DOHH2 (cell line): ENCODE data around the gene SORL1.

Experiments
- H3F3A ChIP-seq: fragments of 200-600 bp; sonication (generic), shearing (Covaris generic); 2 replicates; pipeline ENCODE4 v1.6.0; 2016; ENCODE audit warnings: antibody characterized with exemption, mild to moderate bottlenecking; ENCODE audit not compliant: control insufficient read depth, insufficient read depth
- H3K27ac ChIP-seq: fragments of 200-600 bp; sonication (generic); 2 replicates; pipeline ENCODE4 v1.5.1; 2014; ENCODE audit warnings: low read depth, mild to moderate bottlenecking, low read length, moderate library complexity
- H3K27me3 ChIP-seq: fragments of 200-600 bp; sonication (generic); 2 replicates; pipeline ENCODE4 v1.6.1; 2014; ENCODE audit warnings: mild to moderate bottlenecking, low read length, mixed read lengths; ENCODE audit not compliant: control insufficient read depth
- H3K36me3 ChIP-seq: fragments of 200-600 bp; sonication (generic); 2 replicates; pipeline ENCODE4 v1.6.1; 2014; ENCODE audit warnings: mild to moderate bottlenecking, low read length, moderate library complexity, mixed read lengths; ENCODE audit not compliant: control insufficient read depth
- H3K4me1 ChIP-seq: fragments of 200-600 bp; sonication (generic); 2 replicates; pipeline ENCODE4 v1.6.1; 2014; ENCODE audit warnings: mild to moderate bottlenecking, low read length, mixed read lengths; ENCODE audit not compliant: control insufficient read depth
- H3K4me2 ChIP-seq: fragments of 200-600 bp; sonication (generic); 2 replicates; pipeline ENCODE4 v1.6.0; 2014; ENCODE audit warnings: mild to moderate bottlenecking, low read length, moderate library complexity
- H3K4me3 ChIP-seq: fragments of 200-600 bp; sonication (generic); 2 replicates; pipeline ENCODE4 v1.5.1; 2014; ENCODE audit warnings: mild to moderate bottlenecking, low read length, mixed read lengths
- H3K79me2 ChIP-seq: fragments of 200-600 bp; sonication (generic); 2 replicates; pipeline ENCODE4 v1.6.1; 2014; ENCODE audit warnings: mild to moderate bottlenecking, low read length, mixed read lengths; ENCODE audit not compliant: control insufficient read depth
- H3K9me2 ChIP-seq: fragments of 200-600 bp; sonication (generic); replicated peaks from 2 replicates; pipeline ENCODE4 v1.6.1; 2014; ENCODE audit warnings: mild to moderate bottlenecking, low read length, mixed read lengths; ENCODE audit not compliant: control insufficient read depth
- H3K9me3 ChIP-seq: fragments of 200-600 bp; sonication (generic); 2 replicates; pipeline ENCODE4 v1.6.1; 2014; ENCODE audit warnings: antibody characterized with exemption, low read length, mixed read lengths; ENCODE audit not compliant: control insufficient read depth, insufficient read depth
- H4K20me1 ChIP-seq: fragments of 200-600 bp; sonication (generic); 2 replicates; pipeline ENCODE4 v1.6.0; 2014; ENCODE audit warnings: low read depth, mild to moderate bottlenecking, antibody characterized with exemption, low read length, moderate library complexity; ENCODE audit not compliant: control insufficient read depth, insufficient read depth
- CTCF ChIP-seq: fragments of 200-600 bp; sonication (generic); IDR thresholded peaks from one replicate; pipeline ENCODE4 v1.5.1; 2014; ENCODE audit warnings: antibody characterized with exemption, mild to moderate bottlenecking, low read depth, low read length; ENCODE audit not compliant: poor library complexity, severe bottlenecking
- EZH2phosphoT487 ChIP-seq: fragments of 200-600 bp; sonication (generic); IDR thresholded peaks from 2 replicates; pipeline ENCODE4 v1.6.1; 2017; ENCODE audit warnings: borderline replicate concordance, mild to moderate bottlenecking, antibody characterized with exemption, low read length, moderate library complexity, mixed read lengths

SORL1 gene

GRCh38 chr11:121657146-121657545 lies 205.0 kb downstream of the SORL1 start:
- H3K79me2 ChIP-seq, result no peaks in the 10 kb centered on the region
- peaks cover 16% of the 10 kb centered on the region for H3K27me3 ChIP-seq
- H3K36me3 ChIP-seq, result no peaks in the 10 kb centered on the region
- TF ChIP-seq EZH2phosphoT487 (no peak), CTCF (no peak)
- no peaks in the 10 kb centered on the region for H3F3A ChIP-seq
- no peak overlapping the region for H3K27ac ChIP-seq
- no peak overlapping the region for H3K4me3 ChIP-seq
- no peak overlapping the region for H3K4me2 ChIP-seq
- H3K4me1 ChIP-seq, result peaks cover 15% of the 10 kb centered on the region
- H3K9me3 ChIP-seq, result no peaks in the 10 kb centered on the region
- no peaks in the 10 kb centered on the region for H4K20me1 ChIP-seq
- H3K9me2 ChIP-seq, result no peaks in the 10 kb centered on the region

- no peaks in the 10 kb centered on the region for H3K9me3 ChIP-seq
- H3K36me3 ChIP-seq, result no peaks in the 10 kb centered on the region
- H3K27me3 ChIP-seq, result peaks cover 9% of the 10 kb centered on the region
- H3K27ac ChIP-seq, result no peak overlapping the region
- H4K20me1 ChIP-seq, result no peaks in the 10 kb centered on the region
- no peak overlapping the region for H3K4me3 ChIP-seq
- no peaks in the 10 kb centered on the region for H3F3A ChIP-seq
- no peaks in the 10 kb centered on the region for H3K9me2 ChIP-seq
- no peaks in the 10 kb centered on the region for H3K79me2 ChIP-seq
- H3K4me2 ChIP-seq, result no peak overlapping the region
- H3K4me1 ChIP-seq, result peaks cover 15% of the 10 kb centered on the region
- TF ChIP-seq CTCF (no peak), EZH2phosphoT487 (no peak)
These were observed 207.7 kb downstream of the SORL1 start for GRCh38 chr11:121659811-121660210.

GRCh38 chr11:121661880-121662486 lies 209.9 kb downstream of the SORL1 start:
- H3K9me2 ChIP-seq, result no peaks in the 10 kb centered on the region
- no peaks in the 10 kb centered on the region for H3K4me1 ChIP-seq
- no peak overlapping the region for H3K4me2 ChIP-seq
- H3K27ac ChIP-seq, result no peak overlapping the region
- 0 out of 2 replicates have a peak, but pooled peaks cover 6% of the 10 kb centered on the region for H3K27me3 ChIP-seq
- H3F3A ChIP-seq, result no peaks in the 10 kb centered on the region
- H3K36me3 ChIP-seq, result no peaks in the 10 kb centered on the region
- no peak overlapping the region for H3K4me3 ChIP-seq
- no peak for TF ChIP-seq EZH2phosphoT487
- no peak for TF ChIP-seq CTCF
- no peaks in the 10 kb centered on the region for H4K20me1 ChIP-seq
- H3K9me3 ChIP-seq, result no peaks in the 10 kb centered on the region
- no peaks in the 10 kb centered on the region for H3K79me2 ChIP-seq
